H9 (cell line): ENCODE measurements around the gene CPXM1. TPM values are rescaled to one million over a fixed set of nuclear protein-coding genes. Genes with fewer than 3 reads are reported as not detected.

Experiments used
- DNase-seq: peaks from one replicate; pipeline ENCODE4 v3.0.0-alpha.2; 2017
- H2AFZ ChIP-seq: one replicate; pipeline ENCODE4 v1.6.1; 2013; ENCODE audit warnings: mild to moderate bottlenecking, low read length, control low read depth, moderate library complexity
- H2AK5ac ChIP-seq: 2 replicates; pipeline ENCODE4 v1.6.1; 2013; ENCODE audit warnings: low read length, control low read depth, mixed read lengths; ENCODE audit not compliant: insufficient read length
- H2BK120ac ChIP-seq: one replicate; pipeline ENCODE4 v1.6.1; 2013; ENCODE audit warnings: low read depth, mild to moderate bottlenecking, low read length, control low read depth, inconsistent platforms; ENCODE audit not compliant: poor library complexity, severe bottlenecking
- H2BK12ac ChIP-seq: 2 replicates; pipeline ENCODE4 v1.6.1; 2013; ENCODE audit warnings: low read length, control low read depth, mixed read lengths, low read depth; ENCODE audit not compliant: insufficient read length
- H2BK15ac ChIP-seq: 2 replicates; pipeline ENCODE4 v1.6.1; 2013; ENCODE audit warnings: low read depth, low read length, control low read depth
- H2BK20ac ChIP-seq: one replicate; pipeline ENCODE4 v1.6.1; 2013; ENCODE audit warnings: low read depth, mild to moderate bottlenecking, low read length, control low read depth, inconsistent platforms; ENCODE audit not compliant: poor library complexity, severe bottlenecking
- H2BK5ac ChIP-seq: 2 replicates; pipeline ENCODE4 v1.6.1; 2013; ENCODE audit warnings: low read length, control low read depth, mixed read lengths; ENCODE audit not compliant: insufficient read length
- H3K14ac ChIP-seq: 2 replicates; pipeline ENCODE4 v1.6.1; 2013; ENCODE audit warnings: low read length, control low read depth; ENCODE audit not compliant: insufficient read depth
- H3K18ac ChIP-seq: 2 replicates; pipeline ENCODE4 v1.6.1; 2013; ENCODE audit warnings: low read depth, mild to moderate bottlenecking, mixed read lengths, low read length, control low read depth; ENCODE audit not compliant: insufficient read length
- H3K23ac ChIP-seq: 2 replicates; pipeline ENCODE4 v1.6.1; 2013; ENCODE audit warnings: low read length, control low read depth, mixed read lengths, low read depth; ENCODE audit not compliant: insufficient read length
- H3K23me2 ChIP-seq: 2 replicates; pipeline ENCODE4 v1.6.1; 2013; ENCODE audit warnings: low read depth, mild to moderate bottlenecking, mixed read lengths, low read length, control low read depth; ENCODE audit not compliant: insufficient read length, poor library complexity, severe bottlenecking
- H3K27ac ChIP-seq: 2 replicates; pipeline ENCODE4 v1.5.1; 2013; ENCODE audit warnings: low read length, control low read depth, mixed read lengths, low read depth; ENCODE audit not compliant: insufficient read length
- H3K27me3 ChIP-seq: 2 replicates; pipeline ENCODE4 v1.6.1; 2013; ENCODE audit warnings: low read length, control low read depth, inconsistent platforms; ENCODE audit not compliant: insufficient read depth
- H3K4ac ChIP-seq: 2 replicates; pipeline ENCODE4 v1.6.1; 2013; ENCODE audit warnings: low read depth, mild to moderate bottlenecking, control low read depth, inconsistent platforms, low read length, moderate library complexity
- H3K4me1 ChIP-seq: 2 replicates; pipeline ENCODE4 v1.6.1; 2013; ENCODE audit warnings: low read length, control low read depth, inconsistent platforms; ENCODE audit not compliant: insufficient read depth
- H3K4me2 ChIP-seq: 2 replicates; pipeline ENCODE4 v1.6.1; 2013; ENCODE audit warnings: low read length, control low read depth, mixed read lengths; ENCODE audit not compliant: insufficient read length, insufficient read depth
- H3K56ac ChIP-seq: 2 replicates; pipeline ENCODE4 v1.6.1; 2013; ENCODE audit warnings: low read depth, mild to moderate bottlenecking, mixed read lengths, low read length, control low read depth; ENCODE audit not compliant: insufficient read length
- H3K79me1 ChIP-seq: 2 replicates; pipeline ENCODE4 v1.6.1; 2013; ENCODE audit warnings: low read depth, mild to moderate bottlenecking, moderate library complexity, low read length, control low read depth, inconsistent platforms; ENCODE audit not compliant: insufficient read depth, poor library complexity, severe bottlenecking
- H3K79me2 ChIP-seq: 2 replicates; pipeline ENCODE4 v1.6.1; 2013; ENCODE audit warnings: low read length, control low read depth, inconsistent platforms; ENCODE audit not compliant: insufficient read depth
- H3K9ac ChIP-seq: 2 replicates; pipeline ENCODE4 v1.6.1; 2013; ENCODE audit warnings: low read length, control low read depth, mixed read lengths; ENCODE audit not compliant: insufficient read length; ENCODE audit errors: extremely low read depth
- H3K9me3 ChIP-seq: one replicate; pipeline ENCODE4 v1.6.1; 2013; ENCODE audit warnings: low read depth, low read length, inconsistent platforms; ENCODE audit not compliant: control insufficient read depth
- H3T11ph ChIP-seq: one replicate; pipeline ENCODE4 v1.6.1; 2013; ENCODE audit warnings: mild to moderate bottlenecking, low read length, control low read depth, inconsistent platforms
- H4K20me1 ChIP-seq: one replicate; pipeline ENCODE4 v1.6.1; 2013; ENCODE audit not compliant: control insufficient read depth, insufficient read length, insufficient read depth
- H4K5ac ChIP-seq: 2 replicates; pipeline ENCODE4 v1.6.1; 2013; ENCODE audit warnings: low read depth, mild to moderate bottlenecking, mixed read lengths, low read length, control low read depth; ENCODE audit not compliant: insufficient read length
- H4K8ac ChIP-seq: replicated peaks from 2 replicates; pipeline ENCODE4 v1.6.1; 2013; ENCODE audit warnings: low read length, control low read depth, mixed read lengths, low read depth; ENCODE audit not compliant: insufficient read length
- H4K91ac ChIP-seq: 2 replicates; pipeline ENCODE4 v1.6.1; 2013; ENCODE audit warnings: low read depth, mild to moderate bottlenecking, moderate library complexity, mixed read lengths, low read length, control low read depth; ENCODE audit not compliant: insufficient read length
- H3K27ac Mint-ChIP-seq, 3 experiments: 2 replicates in 2 of 3; 3 replicates in 1 of 3; pipeline ENCODE4 v1.8.0; 2020 to 2021; ENCODE audit warnings: mixed read lengths in 3 of 3, mild to moderate bottlenecking in 1 of 3, moderate library complexity in 1 of 3
- H3K27me3 Mint-ChIP-seq: 2 replicates; pipeline ENCODE4 v1.8.0; 2021; ENCODE audit warnings: low read depth, mild to moderate bottlenecking, moderate library complexity, mixed read lengths
- H3K36me3 Mint-ChIP-seq, 3 experiments: 2 replicates in 2 of 3; 3 replicates in 1 of 3; pipeline ENCODE4 v1.8.0; 2020 to 2021; ENCODE audit warnings: low read depth in 3 of 3, mixed read lengths in 3 of 3; ENCODE audit not compliant: insufficient read depth in 1 of 3
- H3K4me1 Mint-ChIP-seq, 2 experiments: 2 replicates each; pipeline ENCODE4 v1.8.0; 2020; ENCODE audit warnings: mixed read lengths in 2 of 2
- H3K4me3 Mint-ChIP-seq, 2 experiments: 2 replicates in 1 of 2; 3 replicates in 1 of 2; pipeline ENCODE4 v1.8.0; 2020 to 2021; ENCODE audit warnings: mild to moderate bottlenecking in 2 of 2, mixed read lengths in 2 of 2, moderate library complexity in 1 of 2
- H3K9me3 Mint-ChIP-seq, 2 experiments: 2 replicates in 1 of 2; 3 replicates in 1 of 2; pipeline ENCODE4 v1.8.0; 2020; ENCODE audit warnings: mild to moderate bottlenecking in 2 of 2, mixed read lengths in 2 of 2, moderate library complexity in 1 of 2
- WGBS: extraction: QIAGEN DNeasy Blood & Tissue Kit; methylation state at CpG from one replicate; pipeline ENCODE4 v1.1.7; 2013; ENCODE audit warnings: missing lambda C conversion rate, low lambda C conversion rate, mixed read lengths; ENCODE audit not compliant: insufficient read length; ENCODE audit errors: extremely low coverage; 5-methylcytosine and 5-hydroxymethylcytosine counted together
- total RNA-seq: library from RNA; stranded (reverse); gene quantifications from 2 replicates; pipeline ENCODE4 v1.2.1, GENCODE V29; 2021
- TF ChIP-seq, protein P1 (sequence below): fragments of 200-600 bp; sonication (generic); conservative IDR thresholded peaks from 3 replicates; pipeline ENCODE4 v1.8.0; 2021; ENCODE audit warnings: antibody characterized with exemption, mild to moderate bottlenecking

CPXM1 gene
- total RNA-seq, 1 experiment from 2014 or later, result 69.0 TPM

DNA sequence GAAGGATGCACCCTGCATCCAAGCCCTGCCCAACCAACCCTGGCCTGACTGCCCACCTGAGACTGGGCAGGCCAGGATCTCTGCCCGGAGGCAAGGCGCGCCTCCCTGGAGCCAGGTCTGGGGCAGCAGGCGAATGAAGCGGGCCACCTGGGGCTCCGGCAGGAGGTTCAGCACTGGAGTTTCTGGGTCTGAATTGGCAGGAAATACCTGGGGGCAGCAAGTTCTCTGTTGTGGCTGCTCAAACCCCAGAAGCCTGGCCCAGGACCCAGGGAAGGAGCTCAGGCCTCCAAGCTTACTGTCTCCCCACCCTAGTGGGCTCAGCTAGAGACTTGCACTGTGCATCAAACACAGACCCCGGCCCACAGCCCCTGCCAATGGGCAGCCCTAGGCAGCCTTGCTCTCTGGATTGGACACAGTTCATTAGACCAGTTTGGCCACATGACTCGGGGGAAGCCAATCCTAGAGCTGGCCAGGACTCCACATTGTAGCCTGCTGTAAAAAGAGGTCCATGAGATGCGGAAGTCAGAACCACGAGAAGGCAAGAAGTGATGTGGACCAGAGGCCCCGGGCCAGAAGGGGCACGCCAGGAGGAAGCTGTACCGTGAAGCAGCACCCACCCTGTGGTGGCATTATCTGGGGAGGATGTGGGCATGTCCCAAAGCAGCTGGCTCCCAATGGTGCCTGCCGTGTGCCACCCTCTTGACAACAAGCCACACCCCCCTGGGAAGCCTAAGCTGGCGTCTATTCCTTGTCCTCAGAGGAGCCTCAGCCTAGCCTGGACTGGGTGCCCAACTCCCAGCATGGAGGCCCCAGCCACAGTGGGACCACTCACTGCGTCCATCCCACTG is 3.1 kb downstream of the CPXM1 start:
- WGBS, result no CpG with 5 or more reads among the region's 16 CpGs
- Mint-ChIP-seq H3K4me3 (no peak overlapping the region), H3K27me3 (peaks cover 16% of the 10 kb centered on the region), H3K27ac (no peak overlapping the region; a peak in 1 of 7 replicates), H3K4me1 (peaks cover 25 to 27% of the 10 kb centered on the region in 2 experiments), H3K36me3 (peaks cover 23 to 66% (median 38%) of the 10 kb centered on the region in 3 experiments), H3K9me3 (no peaks in the 10 kb centered on the region; a peak in 1 of 5 replicates)
- peaks cover 7% of the 10 kb centered on the region for H3K23me2 ChIP-seq
- no peak overlapping the region for H2BK120ac ChIP-seq
- H3K18ac ChIP-seq, result no peak overlapping the region
- no peak overlapping the region for H3K27ac ChIP-seq
- H2AK5ac ChIP-seq, result no peak overlapping the region
- no peak overlapping the region for H4K5ac ChIP-seq
- H3K9ac ChIP-seq, result no peak overlapping the region
- no peak overlapping the region for H2BK20ac ChIP-seq
- H3K14ac ChIP-seq, result no peak overlapping the region
- H4K20me1 ChIP-seq, result no peaks in the 10 kb centered on the region
- H3K4ac ChIP-seq, result no peak overlapping the region
- no peak for DNase-seq
- no peak overlapping the region for H3T11ph ChIP-seq
- no peaks in the 10 kb centered on the region for H3K79me1 ChIP-seq
- H2BK15ac ChIP-seq, result no peak overlapping the region
- H3K27me3 ChIP-seq, result peaks cover 6% of the 10 kb centered on the region; the same call in 1 of the 2 replicates
- H4K8ac ChIP-seq, result no peak overlapping the region
- H4K91ac ChIP-seq, result no peak overlapping the region
- TF ChIP-seq, protein P1, sequence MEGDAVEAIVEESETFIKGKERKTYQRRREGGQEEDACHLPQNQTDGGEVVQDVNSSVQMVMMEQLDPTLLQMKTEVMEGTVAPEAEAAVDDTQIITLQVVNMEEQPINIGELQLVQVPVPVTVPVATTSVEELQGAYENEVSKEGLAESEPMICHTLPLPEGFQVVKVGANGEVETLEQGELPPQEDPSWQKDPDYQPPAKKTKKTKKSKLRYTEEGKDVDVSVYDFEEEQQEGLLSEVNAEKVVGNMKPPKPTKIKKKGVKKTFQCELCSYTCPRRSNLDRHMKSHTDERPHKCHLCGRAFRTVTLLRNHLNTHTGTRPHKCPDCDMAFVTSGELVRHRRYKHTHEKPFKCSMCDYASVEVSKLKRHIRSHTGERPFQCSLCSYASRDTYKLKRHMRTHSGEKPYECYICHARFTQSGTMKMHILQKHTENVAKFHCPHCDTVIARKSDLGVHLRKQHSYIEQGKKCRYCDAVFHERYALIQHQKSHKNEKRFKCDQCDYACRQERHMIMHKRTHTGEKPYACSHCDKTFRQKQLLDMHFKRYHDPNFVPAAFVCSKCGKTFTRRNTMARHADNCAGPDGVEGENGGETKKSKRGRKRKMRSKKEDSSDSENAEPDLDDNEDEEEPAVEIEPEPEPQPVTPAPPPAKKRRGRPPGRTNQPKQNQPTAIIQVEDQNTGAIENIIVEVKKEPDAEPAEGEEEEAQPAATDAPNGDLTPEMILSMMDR, result no peak
- no peaks in the 10 kb centered on the region; the same call in 1 of the 2 replicates for H3K4me1 ChIP-seq
- H2BK5ac ChIP-seq, result no peak overlapping the region
- no peaks in the 10 kb centered on the region for H3K79me2 ChIP-seq
- H3K9me3 ChIP-seq, result no peaks in the 10 kb centered on the region
- H2AFZ ChIP-seq, result no peak overlapping the region
- no peak overlapping the region for H3K4me2 ChIP-seq
- H2BK12ac ChIP-seq, result no peak overlapping the region
- H3K56ac ChIP-seq, result no peak overlapping the region
- H3K23ac ChIP-seq, result no peak overlapping the region
